ENCODE results near the gene LRBA.
"Not testable (repeated sequence)": the region's sequence is repeated elsewhere in the genome, so short reads cannot be mapped to it uniquely, and the experiment has no call there.

Gene LRBA

GRCh38 chr4:150679765-150680343, 335.2 kb downstream of the LRBA start:
- H3K4me3 ChIP-seq (ENCODE audit: low read depth, low read length): no peak overlapping the region
- no peak for TF ChIP-seq CTCF (IDR thresholded peaks at IDR 0.05; ENCODE audit: control insufficient read depth, extremely low read depth, insufficient read depth)
- DNase-seq (ENCODE audit: low read depth): no peak

GRCh38 chr4:150679018-150679764, 335.9 kb downstream of the LRBA start:
- no peak for DNase-seq (ENCODE audit: low read depth)
- no peak overlapping the region for H3K4me3 ChIP-seq (ENCODE audit: low read depth, low read length)
- TF ChIP-seq CTCF (IDR thresholded peaks at IDR 0.05; ENCODE audit: control insufficient read depth, extremely low read depth, insufficient read depth): no peak

- H3K4me3 ChIP-seq (ENCODE audit: low read depth, low read length): no peak overlapping the region
- no peak for TF ChIP-seq CTCF (IDR thresholded peaks at IDR 0.05; ENCODE audit: control insufficient read depth, extremely low read depth, insufficient read depth)
- no peak for DNase-seq (ENCODE audit: low read depth)
Observed at GRCh38 chr4:150673793-150674192, 341.3 kb downstream of the LRBA start.

- no peak overlapping the region for H3K4me3 ChIP-seq (ENCODE audit: low read depth, low read length)
- DNase-seq (ENCODE audit: low read depth): no peak
- TF ChIP-seq CTCF (IDR thresholded peaks at IDR 0.05; ENCODE audit: control insufficient read depth, extremely low read depth, insufficient read depth): no peak
Observed at GRCh38 chr4:150668824-150669223, 346.3 kb downstream of the LRBA start.

- DNase-seq (ENCODE audit: low read depth): no peak
- H3K4me3 ChIP-seq (ENCODE audit: low read depth, low read length): no peak overlapping the region
- no peak for TF ChIP-seq CTCF (IDR thresholded peaks at IDR 0.05; ENCODE audit: control insufficient read depth, extremely low read depth, insufficient read depth)
Observed at GRCh38 chr4:150664935-150665334, 350.1 kb downstream of the LRBA start.

GRCh38 chr4:150662686-150663085, 352.4 kb downstream of the LRBA start:
- DNase-seq (ENCODE audit: low read depth): no peak
- TF ChIP-seq CTCF (IDR thresholded peaks at IDR 0.05; ENCODE audit: control insufficient read depth, extremely low read depth, insufficient read depth): no peak
- H3K4me3 ChIP-seq (ENCODE audit: low read depth, low read length): no peak overlapping the region

- H3K4me3 ChIP-seq (ENCODE audit: low read depth, low read length); DNase-seq (ENCODE audit: low read depth): not testable (repeated sequence)
Observed at GRCh38 chr4:150661551-150661950, 353.5 kb downstream of the LRBA start.

GRCh38 chr4:150658258-150658657, 356.8 kb downstream of the LRBA start:
- H3K4me3 ChIP-seq (ENCODE audit: low read depth, low read length); DNase-seq (ENCODE audit: low read depth): not testable (repeated sequence)
